Mesenchymal stem cell (in vitro differentiated cells and primary cell): Measurements from ENCODE around the gene PPP3R2.

Source experiments
- DNase-seq: peaks from one replicate; pipeline ENCODE4 v3.0.0-alpha.2; 2013
- H2AFZ ChIP-seq: one replicate; pipeline ENCODE4 v1.6.1; 2013; ENCODE audit warnings: low read depth, mild to moderate bottlenecking, control low read depth, inconsistent platforms, low read length, moderate library complexity
- H2AK5ac ChIP-seq: 2 replicates; pipeline ENCODE4 v1.6.1; 2013; ENCODE audit warnings: low read length, moderate library complexity, mild to moderate bottlenecking, inconsistent platforms; ENCODE audit not compliant: severe bottlenecking
- H2BK120ac ChIP-seq: one replicate; pipeline ENCODE4 v1.6.1; 2013; ENCODE audit warnings: low read depth, mild to moderate bottlenecking, inconsistent platforms, low read length, moderate library complexity
- H2BK12ac ChIP-seq, 2 experiments: one replicate each; pipeline ENCODE4 v1.6.1; 2013; ENCODE audit warnings: inconsistent platforms in 2 of 2, low read length in 2 of 2, mild to moderate bottlenecking in 2 of 2, moderate library complexity in 2 of 2, control low read depth in 1 of 2
- H2BK15ac ChIP-seq: one replicate; pipeline ENCODE4 v1.6.1; 2013; ENCODE audit warnings: mild to moderate bottlenecking, low read depth, inconsistent platforms; ENCODE audit not compliant: poor library complexity, severe bottlenecking
- H2BK5ac ChIP-seq: 2 replicates; pipeline ENCODE4 v1.6.1; 2013; ENCODE audit warnings: low read depth, mild to moderate bottlenecking, low read length, control low read depth, inconsistent platforms; ENCODE audit not compliant: poor library complexity, severe bottlenecking
- H3K14ac ChIP-seq, 2 experiments: one replicate each; pipeline ENCODE4 v1.6.1; 2013; ENCODE audit warnings: inconsistent platforms in 2 of 2, low read length in 2 of 2, control low read depth in 1 of 2, mild to moderate bottlenecking in 1 of 2, moderate library complexity in 1 of 2
- H3K18ac ChIP-seq, 2 experiments: one replicate each; pipeline ENCODE4 v1.6.1; 2013; ENCODE audit warnings: inconsistent platforms in 2 of 2, low read length in 2 of 2, control low read depth in 1 of 2, low read depth in 1 of 2, mild to moderate bottlenecking in 1 of 2
- H3K23ac ChIP-seq, 2 experiments: one replicate each; pipeline ENCODE4 v1.6.1; 2013; ENCODE audit warnings: inconsistent platforms in 2 of 2, low read length in 2 of 2, mild to moderate bottlenecking in 2 of 2, moderate library complexity in 2 of 2, control low read depth in 1 of 2
- H3K27ac ChIP-seq: 2 replicates; pipeline ENCODE4 v1.5.1; 2013; ENCODE audit warnings: mild to moderate bottlenecking, moderate library complexity, low read length, control low read depth, inconsistent platforms; ENCODE audit not compliant: poor library complexity, severe bottlenecking
- H3K27me3 ChIP-seq, 2 experiments: 2 replicates each; pipeline versions ENCODE4 v1.6.1 to v1.7.0; 2013; ENCODE audit warnings: low read length in 2 of 2, mild to moderate bottlenecking in 2 of 2, moderate library complexity in 2 of 2, control low read depth in 1 of 2, inconsistent platforms in 1 of 2; ENCODE audit not compliant: control insufficient read depth in 1 of 2, insufficient read depth in 1 of 2
- H3K36me3 ChIP-seq, 2 experiments: 2 replicates each; pipeline versions ENCODE4 v1.6.1 to v1.7.0; 2013; ENCODE audit warnings: low read length in 2 of 2, control low read depth in 1 of 2, inconsistent platforms in 1 of 2, low read depth in 1 of 2, mild to moderate bottlenecking in 1 of 2; ENCODE audit not compliant: insufficient read depth in 2 of 2, control insufficient read depth in 1 of 2
- H3K4ac ChIP-seq, 2 experiments: one replicate each; pipeline ENCODE4 v1.6.1; 2013; ENCODE audit warnings: inconsistent platforms in 2 of 2, low read length in 2 of 2, mild to moderate bottlenecking in 2 of 2, moderate library complexity in 2 of 2, control low read depth in 1 of 2, low read depth in 1 of 2
- H3K4me1 ChIP-seq: 2 replicates; pipeline ENCODE4 v1.6.1; 2013; ENCODE audit warnings: low read depth, low read length, control low read depth; ENCODE audit not compliant: control insufficient read depth, insufficient read depth
- H3K4me2 ChIP-seq: 2 replicates; pipeline ENCODE4 v1.6.1; 2013; ENCODE audit warnings: low read length, mild to moderate bottlenecking, inconsistent platforms; ENCODE audit not compliant: poor library complexity, severe bottlenecking
- H3K4me3 ChIP-seq, 2 experiments: 2 replicates each; pipeline versions ENCODE4 v1.5.1 to v1.7.0; 2013; ENCODE audit warnings: low read length in 2 of 2, mild to moderate bottlenecking in 2 of 2, control low read depth in 1 of 2, low read depth in 1 of 2; ENCODE audit not compliant: insufficient read depth in 1 of 2
- H3K79me1 ChIP-seq: replicated peaks from 2 replicates; pipeline ENCODE4 v1.6.1; 2013; ENCODE audit warnings: mild to moderate bottlenecking, control low read depth, low read length, inconsistent platforms; ENCODE audit not compliant: poor library complexity, severe bottlenecking
- H3K9ac ChIP-seq: 2 replicates; pipeline ENCODE4 v1.7.0; 2013; ENCODE audit warnings: mild to moderate bottlenecking, low read length, moderate library complexity
- H3K9me3 ChIP-seq: 2 replicates; pipeline ENCODE4 v1.7.0; 2013; ENCODE audit warnings: mild to moderate bottlenecking, low read length; ENCODE audit not compliant: control insufficient read depth
- H4K8ac ChIP-seq: one replicate; pipeline ENCODE4 v1.6.1; 2013; ENCODE audit warnings: inconsistent platforms, mild to moderate bottlenecking, low read length, moderate library complexity
- H4K91ac ChIP-seq: one replicate; pipeline ENCODE4 v1.6.1; 2013; ENCODE audit warnings: mild to moderate bottlenecking, low read length, inconsistent platforms
- WGBS: methylation state at CpG from one replicate; pipeline ENCODE4 v1.1.7; 2013; ENCODE audit warnings: mixed read lengths; 5-methylcytosine and 5-hydroxymethylcytosine counted together

The PPP3R2 gene

DNA sequence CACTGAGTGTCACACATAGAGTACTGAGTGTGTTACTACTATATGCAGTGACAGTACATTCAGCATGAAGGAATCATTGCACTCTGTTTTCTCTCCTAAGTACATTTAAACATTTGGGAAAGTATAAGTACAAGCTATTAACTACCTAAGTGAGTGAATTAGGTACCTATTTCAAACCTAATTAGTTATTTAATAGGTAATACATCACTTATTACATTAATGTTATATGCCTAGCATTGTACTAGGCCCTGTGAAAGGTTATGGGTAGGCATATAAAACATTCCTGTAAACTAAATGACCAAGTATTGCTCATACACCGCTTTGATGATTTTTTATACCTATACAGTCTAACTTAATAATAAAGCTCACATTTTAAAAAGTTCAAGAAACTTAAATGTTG is 25.7 kb upstream of the PPP3R2 start:
- DNase-seq: no peak
- no peak overlapping the region for H4K91ac ChIP-seq
- no CpG with 5 or more reads among the region's 1 CpG for WGBS

GRCh38 chr9:101618698-101619097 is 23.9 kb upstream of the PPP3R2 start:
- H4K91ac ChIP-seq: no peak overlapping the region

More for the DNA sequence above, 25.7 kb upstream of the PPP3R2 start:
- H3K23ac ChIP-seq: no peak overlapping the region
- no peak overlapping the region for H3K4me3 ChIP-seq
- no peak overlapping the region for H2AK5ac ChIP-seq
- no peak overlapping the region for H3K18ac ChIP-seq
- no peak overlapping the region for H3K4ac ChIP-seq
- no peak overlapping the region for H4K8ac ChIP-seq
- H2BK15ac ChIP-seq: no peak overlapping the region
- no peak overlapping the region for H3K14ac ChIP-seq
- H3K9me3 ChIP-seq: no peaks in the 10 kb centered on the region
- no peaks in the 10 kb centered on the region for H3K79me1 ChIP-seq
- no peak overlapping the region for H2AFZ ChIP-seq
- no peak overlapping the region for H3K27ac ChIP-seq
- H3K36me3 ChIP-seq: no peaks in the 10 kb centered on the region
- no peak overlapping the region for H2BK12ac ChIP-seq
- no peak overlapping the region for H2BK5ac ChIP-seq
- H3K27me3 ChIP-seq: peaks cover 0 to 27% of the 10 kb centered on the region in 2 experiments
- no peaks in the 10 kb centered on the region for H3K4me1 ChIP-seq
- no peak overlapping the region for H3K4me2 ChIP-seq
- no peak overlapping the region for H2BK120ac ChIP-seq
- no peak overlapping the region for H3K9ac ChIP-seq

GRCh38 chr9:101605547-101605946 is 10.8 kb upstream of the PPP3R2 start:
- H2BK120ac ChIP-seq: no peak overlapping the region
- H2BK5ac ChIP-seq: no peak overlapping the region
- no peaks in the 10 kb centered on the region for H3K36me3 ChIP-seq
- no peak overlapping the region for H3K4me2 ChIP-seq
- no peak overlapping the region for H2BK12ac ChIP-seq
- no peak overlapping the region for H3K14ac ChIP-seq
- H4K8ac ChIP-seq: no peak overlapping the region
- no peak overlapping the region for H2AK5ac ChIP-seq
- H3K4me3 ChIP-seq: no peak overlapping the region
- H3K9ac ChIP-seq: no peak overlapping the region
- DNase-seq: no peak
- no peak overlapping the region for H3K18ac ChIP-seq
- H3K4ac ChIP-seq: no peak overlapping the region
- H3K9me3 ChIP-seq: no peaks in the 10 kb centered on the region
- H3K27me3 ChIP-seq: peaks cover 14 to 49% of the 10 kb centered on the region in 2 experiments
- WGBS: 83% methylated on average over 2 of the region's 3 CpGs
- H3K27ac ChIP-seq: no peak overlapping the region
- H3K4me1 ChIP-seq: no peaks in the 10 kb centered on the region
- H2BK15ac ChIP-seq: no peak overlapping the region
- H3K79me1 ChIP-seq: no peaks in the 10 kb centered on the region
- no peak overlapping the region for H2AFZ ChIP-seq
- no peak overlapping the region for H3K23ac ChIP-seq
- no peak overlapping the region for H4K91ac ChIP-seq

More at GRCh38 chr9:101618698-101619097, 23.9 kb upstream of the PPP3R2 start:
- Histone ChIP-seq H3K9ac (no peak overlapping the region), H3K4ac (no peak overlapping the region), H3K23ac (no peak overlapping the region), H3K4me2 (no peak overlapping the region), H3K18ac (no peak overlapping the region), H3K36me3 (no peaks in the 10 kb centered on the region), H2BK12ac (no peak overlapping the region), H3K27me3 (peaks cover 0 to 25% of the 10 kb centered on the region in 2 experiments), H2BK120ac (no peak overlapping the region), H2BK5ac (no peak overlapping the region), H3K79me1 (no peaks in the 10 kb centered on the region), H3K9me3 (no peaks in the 10 kb centered on the region), H2BK15ac (no peak overlapping the region), H2AFZ (no peak overlapping the region), H3K27ac (no peak overlapping the region), H3K4me1 (no peaks in the 10 kb centered on the region), H3K14ac (no peak overlapping the region), H2AK5ac (no peak overlapping the region), H3K4me3 (no peak overlapping the region), H4K8ac (no peak overlapping the region)
- no peak for DNase-seq

DNA sequence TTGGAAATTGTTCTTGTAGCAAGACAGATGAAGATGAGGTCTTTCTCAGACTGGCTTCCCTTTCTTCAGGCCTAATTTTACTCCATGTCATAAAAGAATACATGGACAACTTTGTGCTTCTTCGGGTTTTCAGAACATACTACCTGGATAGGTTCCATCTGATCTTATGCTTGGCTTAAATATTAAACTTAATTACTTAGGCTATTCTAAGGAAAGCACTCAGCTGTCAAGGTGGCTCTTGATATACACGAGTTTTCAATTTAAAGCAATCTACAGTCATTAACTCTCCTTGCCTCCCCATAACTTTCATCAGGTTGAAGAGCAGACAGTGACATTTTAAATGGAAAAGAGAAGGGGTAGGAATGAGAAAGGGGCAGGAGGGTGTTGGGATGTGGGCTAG is 9.5 kb upstream of the PPP3R2 start:
- Histone ChIP-seq H3K9me3 (no peaks in the 10 kb centered on the region), H2BK15ac (no peak overlapping the region), H3K4me3 (no peak overlapping the region), H3K18ac (no peak overlapping the region), H2BK120ac (no peak overlapping the region), H3K14ac (no peak overlapping the region), H3K27ac (no peak overlapping the region), H3K27me3 (peaks cover 14 to 59% of the 10 kb centered on the region in 2 experiments), H3K23ac (no peak overlapping the region), H4K8ac (no peak overlapping the region), H2BK12ac (no peak overlapping the region), H3K36me3 (no peaks in the 10 kb centered on the region), H3K4me2 (no peak overlapping the region), H3K4ac (no peak overlapping the region), H2BK5ac (no peak overlapping the region), H3K9ac (no peak overlapping the region), H3K79me1 (no peaks in the 10 kb centered on the region), H2AK5ac (no peak overlapping the region), H3K4me1 (no peaks in the 10 kb centered on the region), H2AFZ (no peak overlapping the region), H4K91ac (no peak overlapping the region)
- 49% methylated on average over 2 of the region's 2 CpGs for WGBS
- no peak for DNase-seq
